ENCODE results near the gene MADD. TPM values are rescaled to one million over a fixed set of nuclear protein-coding genes. Genes with fewer than 3 reads are reported as not detected.
"Not testable (repeated sequence)": the region's sequence is repeated elsewhere in the genome, so short reads cannot be mapped to it uniquely, and the experiment has no call there.

Gene MADD
- total RNA-seq, 4 donors from 2014 or later: 47.8 to 83.2 (median 72.9) TPM

GRCh38 chr11:47333886-47334443, 64.0 kb downstream of the MADD start:
- Histone ChIP-seq H3K9me3 (no peaks in the 10 kb centered on the region), H3K27me3 (no peaks in the 10 kb centered on the region), H3K4me3 (no peak overlapping the region), H3K27ac (no peak overlapping the region), H3K4me1 (no peaks in the 10 kb centered on the region), H3K36me3 (no peaks in the 10 kb centered on the region)
- no peak for TF ChIP-seq CTCF (IDR thresholded peaks at IDR 0.05)
- no peak for DNase-seq

GRCh38 chr11:47334699-47335411, 64.9 kb downstream of the MADD start:
- H3K36me3 ChIP-seq, H3K27ac ChIP-seq, H3K9me3 ChIP-seq, H3K4me1 ChIP-seq, H3K4me3 ChIP-seq, DNase-seq, H3K27me3 ChIP-seq: not testable (repeated sequence)

- H3K27ac ChIP-seq: no peak overlapping the region
- no peaks in the 10 kb centered on the region for H3K27me3 ChIP-seq
- no peak for DNase-seq
- no peak overlapping the region for H3K4me3 ChIP-seq
- H3K4me1 ChIP-seq: no peaks in the 10 kb centered on the region
- no peaks in the 10 kb centered on the region for H3K9me3 ChIP-seq
- TF ChIP-seq POLR2A (IDR thresholded peaks at IDR 0.05) (no peak), CTCF (IDR thresholded peaks at IDR 0.05) (no peak)
- no peaks in the 10 kb centered on the region for H3K36me3 ChIP-seq
Measured at GRCh38 chr11:47335733-47336132, 65.8 kb downstream of the MADD start.

- DNase-seq: no peak
Measured at GRCh38 chr11:47336595-47336994, 66.7 kb downstream of the MADD start.

GRCh38 chr11:47337229-47337924, 67.4 kb downstream of the MADD start:
- no peaks in the 10 kb centered on the region for H3K27me3 ChIP-seq
- peak in 1 of 3 donors; percentile 51 for DNase-seq
- no peak for TF ChIP-seq POLR2A (IDR thresholded peaks at IDR 0.05)
- TF ChIP-seq CTCF (IDR thresholded peaks at IDR 0.05): no peak
- no peaks in the 10 kb centered on the region for H3K4me1 ChIP-seq
- no peaks in the 10 kb centered on the region for H3K9me3 ChIP-seq
- H3K36me3 ChIP-seq: no peaks in the 10 kb centered on the region
- H3K27ac ChIP-seq: no peak overlapping the region
- no peak overlapping the region for H3K4me3 ChIP-seq

More at GRCh38 chr11:47336595-47336994, 66.7 kb downstream of the MADD start:
- Histone ChIP-seq H3K9me3 (no peaks in the 10 kb centered on the region), H3K27me3 (no peaks in the 10 kb centered on the region), H3K4me3 (no peak overlapping the region), H3K27ac (no peak overlapping the region), H3K4me1 (no peaks in the 10 kb centered on the region), H3K36me3 (no peaks in the 10 kb centered on the region)
- TF ChIP-seq CTCF (IDR thresholded peaks at IDR 0.05) (no peak), POLR2A (IDR thresholded peaks at IDR 0.05) (no peak)
